Measurements from ENCODE around the gene P2RY2.

DNA sequence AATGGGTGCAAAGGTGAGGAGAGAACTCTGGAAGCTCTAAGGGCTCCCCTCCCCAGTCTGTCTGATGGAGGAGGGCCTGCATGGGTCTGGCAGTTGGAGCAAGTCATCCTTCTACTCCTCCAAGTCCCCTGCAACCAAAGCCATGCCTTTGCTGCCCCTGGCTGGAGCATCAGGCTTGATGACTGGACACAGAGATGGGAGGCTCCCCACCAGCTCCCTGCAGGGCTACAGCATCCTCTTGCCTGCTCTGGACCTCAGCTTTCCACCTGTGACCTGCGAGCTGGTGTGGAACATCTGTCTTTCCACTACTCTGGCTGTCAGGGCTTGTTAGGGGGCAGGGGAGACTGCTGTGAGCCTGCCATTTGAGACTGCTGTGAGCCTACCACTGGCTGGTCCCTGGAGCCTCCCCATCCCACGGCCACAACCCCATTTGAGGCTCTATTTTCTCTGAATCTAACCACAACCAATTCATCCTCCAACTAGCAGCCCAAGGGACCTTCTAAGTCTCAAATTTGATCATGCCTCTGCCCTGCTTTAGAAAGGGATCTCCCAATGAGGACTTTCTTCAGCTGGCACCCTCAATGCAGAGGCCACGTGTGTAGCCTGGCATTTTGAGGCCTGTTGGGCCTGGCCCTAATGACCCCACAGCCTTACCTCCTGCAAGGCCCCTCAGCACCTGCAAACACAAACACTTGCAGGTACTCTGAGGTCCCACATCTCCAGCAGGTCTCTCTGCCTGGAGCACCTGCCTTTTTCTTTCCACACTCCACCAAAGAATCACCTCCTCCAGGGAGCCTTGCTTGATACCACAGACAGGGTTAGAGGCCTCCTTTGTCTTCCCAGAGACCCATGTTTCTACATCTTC lies 63.9 kb downstream of the P2RY2 start:
- TF ChIP-seq CTCF (conservative IDR thresholded peaks at IDR 0.05 in 1 of 2, IDR thresholded peaks at IDR 0.05 in 1 of 2; ENCODE audit: extremely low read depth in 1 of 2, insufficient read depth in 1 of 2, low read depth in 1 of 2, low read length in 2 of 2) (no peak), EZH2 (IDR thresholded peaks at IDR 0.05; ENCODE audit: borderline replicate concordance, low read length) (no peak)
